Endometrial microvascular endothelial cells (primary cell): ENCODE data around the gene RNASET2. TPM values are rescaled to one million over a fixed set of nuclear protein-coding genes. Genes with fewer than 3 reads are reported as not detected.

Experiments used
- total RNA-seq: library from RNA; depleted of rRNA; stranded (reverse); fragments of >200 nt; gene quantifications from one replicate; pipeline ENCODE4 v1.2.3, GENCODE V29; 2015; ENCODE audit errors: inconsistent ontology term

Gene RNASET2
- total RNA-seq, 1 donor from 2014 or later: 34.8 TPM

Other genes starting within 250 kb of the RNASET2 start
- 18.1 TPM for gene CEP43, start 42.8 kb upstream of the RNASET2 start, total RNA-seq
- gene CCR6, start 166.5 kb upstream of the RNASET2 start, total RNA-seq: not detected
- not detected for gene GPR31, start 201.4 kb upstream of the RNASET2 start, total RNA-seq